CD4-positive, alpha-beta memory T cell (primary cell): ENCODE measurements around the gene CEP128. TPM values are rescaled to one million over a fixed set of nuclear protein-coding genes. Genes with fewer than 3 reads are reported as not detected.
A peak's percentile ranks its signal among the peaks of the same experiment; 100 is the strongest.

Source experiments
- CTCF ChIA-PET: fragments of 350-600 bp; sonication (Branson Sonifier 250); formaldehyde crosslinking; loops from one replicate; lab custom pipeline; 2021; ENCODE audit warnings: inconsistent platforms; ENCODE audit not compliant: partially characterized antibody; lab: Charles Lee
- POLR2A ChIA-PET: fragments of 350-600 bp; sonication (Branson Sonifier 250); formaldehyde crosslinking; loops from one replicate; lab custom pipeline; 2021; ENCODE audit not compliant: partially characterized antibody; lab: Charles Lee
- DNase-seq, 5 donors: peaks; one replicate each; pipeline versions ENCODE4 v3.0.0 to v3.0.0-alpha.2; 2020 to 2022; ENCODE audit warnings: mixed read lengths in 1 of 5
- H3K27ac ChIP-seq: one replicate; pipeline ENCODE4 v1.7.0; 2013; ENCODE audit warnings: low read depth, low read length
- H3K27me3 ChIP-seq: 2 replicates; pipeline ENCODE4 v1.7.0; 2013; ENCODE audit warnings: mild to moderate bottlenecking, low read length, moderate library complexity; ENCODE audit not compliant: insufficient read depth
- H3K36me3 ChIP-seq: 2 replicates; pipeline ENCODE4 v1.7.0; 2013; ENCODE audit warnings: mild to moderate bottlenecking, low read length, moderate library complexity; ENCODE audit not compliant: insufficient read depth
- H3K4me1 ChIP-seq: 2 replicates; pipeline ENCODE4 v1.7.0; 2013; ENCODE audit warnings: mild to moderate bottlenecking, low read length, moderate library complexity; ENCODE audit not compliant: insufficient read depth
- H3K4me3 ChIP-seq, 2 donors: one replicate each; pipeline ENCODE4 v1.7.0; 2013; ENCODE audit warnings: low read length in 2 of 2, mild to moderate bottlenecking in 1 of 2
- H3K9me3 ChIP-seq, 2 donors: one replicate each; pipeline ENCODE4 v1.7.0; 2013; ENCODE audit warnings: low read length in 2 of 2, control low read depth in 1 of 2; ENCODE audit not compliant: control insufficient read depth in 1 of 2
- H3K27ac Mint-ChIP-seq, 7 donors: one replicate each; pipeline ENCODE4 v1.8.0; 2020 to 2021; ENCODE audit warnings: mixed read lengths in 7 of 7, mild to moderate bottlenecking in 6 of 7, inconsistent platforms in 3 of 7, moderate library complexity in 3 of 7
- H3K27me3 Mint-ChIP-seq, 2 donors: one replicate each; pipeline ENCODE4 v1.8.0; 2020 to 2021; ENCODE audit warnings: mixed read lengths in 2 of 2
- H3K36me3 Mint-ChIP-seq, 2 donors: one replicate each; pipeline ENCODE4 v1.8.0; 2020 to 2021; ENCODE audit warnings: mixed read lengths in 2 of 2, inconsistent platforms in 1 of 2, mild to moderate bottlenecking in 1 of 2
- H3K4me1 Mint-ChIP-seq, 4 donors: one replicate each; pipeline ENCODE4 v1.8.0; 2020 to 2021; ENCODE audit warnings: mixed read lengths in 4 of 4, mild to moderate bottlenecking in 1 of 4
- H3K4me3 Mint-ChIP-seq, 8 donors: one replicate each; pipeline ENCODE4 v1.8.0; 2020 to 2021; ENCODE audit warnings: mixed read lengths in 8 of 8, mild to moderate bottlenecking in 7 of 8, moderate library complexity in 6 of 8, inconsistent platforms in 3 of 8
- H3K9me3 Mint-ChIP-seq, 8 donors: one replicate each; pipeline ENCODE4 v1.8.0; 2020 to 2021; ENCODE audit warnings: mixed read lengths in 8 of 8, mild to moderate bottlenecking in 5 of 8, inconsistent platforms in 3 of 8, moderate library complexity in 1 of 8
- intact Hi-C: fragments of 100-400 bp; cut with micrococcal nuclease; formaldehyde crosslinking; loops from one replicate; pipeline ENCODE4 v1.15.1; 2023
- polyA plus RNA-seq, 2 donors: library from polyadenylated mRNA; unstranded; fragments of 300-500 nt; fragmentation: Illumina TruSeq; gene quantifications; one replicate each; pipeline ENCODE4 v1.2.3, GENCODE V29; 2021
- total RNA-seq, 2 experiments: library from RNA; stranded (reverse); gene quantifications; one replicate each; pipeline ENCODE4 v1.2.3, GENCODE V29; 2021

The CEP128 gene
- total and polyA plus RNA-seq, 4 experiments from 2014 or later, result 2.9 to 21.6 (median 14.7) TPM

GRCh38 chr14:80930095-80930494 lies 11.4 kb downstream of the CEP128 start:
- Mint-ChIP-seq H3K9me3 (peaks cover 0 to 3% (median 0%) of the 10 kb centered on the region in 8 donors), H3K36me3 (peaks cover 2 to 9% of the 10 kb centered on the region in 2 donors), H3K4me1 (peaks cover 42 to 62% (median 50%) of the 10 kb centered on the region in 4 donors), H3K27ac (peak overlapping the region; percentile 82 to 96 (median 93)), H3K4me3 (peak overlapping the region in 7 of 8 donors; percentile 34 to 82 (median 68)), H3K27me3 (no peaks in the 10 kb centered on the region)
- ChIA-PET CTCF (interaction anchor here (1.0 to 2.4 kb wide), 4 partner anchors 12 to 32 kb away, joined by 3 to 13 read pairs (median 4); partner anchors contain the start of genes CEP128 and TSHR), POLR2A (interaction anchor here (1.0 to 4.5 kb wide), 3 partner anchors 12 to 289 kb away, joined by 3 to 58 read pairs (median 9); partner anchors contain the start of gene CEP128)
- Histone ChIP-seq H3K9me3 (no peaks in the 10 kb centered on the region), H3K4me1 (peaks cover 31% of the 10 kb centered on the region), H3K36me3 (no peaks in the 10 kb centered on the region), H3K27me3 (no peaks in the 10 kb centered on the region), H3K4me3 (no peak overlapping the region), H3K27ac (peak overlapping the region; percentile 38)
- no peak for DNase-seq
- intact Hi-C loops, result no loop called here

GRCh38 chr14:80927083-80927989 lies 14.2 kb downstream of the CEP128 start:
- peaks cover 0 to 3% (median 0%) of the 10 kb centered on the region in 8 donors for H3K9me3 Mint-ChIP-seq
- DNase-seq, result no peak
- H3K27ac ChIP-seq, result no peak overlapping the region
- peaks cover 30% of the 10 kb centered on the region for H3K4me1 ChIP-seq
- no peaks in the 10 kb centered on the region for H3K9me3 ChIP-seq
- H3K27ac Mint-ChIP-seq, result peak overlapping the region in 3 of 7 donors; percentile 42 to 73 (median 49)
- peaks cover 39 to 47% (median 41%) of the 10 kb centered on the region in 4 donors for H3K4me1 Mint-ChIP-seq
- ChIA-PET CTCF (interaction anchor here (0.7 to 1.0 kb wide), 3 partner anchors 15 to 284 kb away, joined by 3 read pairs; no protein-coding TSS in a partner anchor), POLR2A (no interaction called here)
- H3K27me3 Mint-ChIP-seq, result no peaks in the 10 kb centered on the region
- no peaks in the 10 kb centered on the region for H3K36me3 ChIP-seq
- H3K4me3 ChIP-seq, result no peak overlapping the region
- intact Hi-C loops, result no loop called here
- no peaks in the 10 kb centered on the region for H3K27me3 ChIP-seq
- peaks cover 5 to 27% of the 10 kb centered on the region in 2 donors for H3K36me3 Mint-ChIP-seq
- H3K4me3 Mint-ChIP-seq, result no peak overlapping the region

- H3K9me3 ChIP-seq, result no peaks in the 10 kb centered on the region
- no peaks in the 10 kb centered on the region for H3K27me3 Mint-ChIP-seq
- peaks cover 34 to 40% (median 35%) of the 10 kb centered on the region in 4 donors for H3K4me1 Mint-ChIP-seq
- DNase-seq, result no peak
- H3K27me3 ChIP-seq, result no peaks in the 10 kb centered on the region
- H3K36me3 Mint-ChIP-seq, result peaks cover 5 to 27% of the 10 kb centered on the region in 2 donors
- no peak overlapping the region for H3K4me3 ChIP-seq
- H3K4me1 ChIP-seq, result peaks cover 22% of the 10 kb centered on the region
- H3K9me3 Mint-ChIP-seq, result peaks cover 0 to 3% (median 0%) of the 10 kb centered on the region in 8 donors
- ChIA-PET POLR2A (no interaction called here), CTCF (interaction anchor here (0.7 kb wide), 1 partner anchor 285 kb away, joined by 3 read pairs; no protein-coding TSS in a partner anchor)
- intact Hi-C loops, result no loop called here
- no peak overlapping the region for H3K4me3 Mint-ChIP-seq
- H3K36me3 ChIP-seq, result no peaks in the 10 kb centered on the region
- H3K27ac ChIP-seq, result no peak overlapping the region
- peak overlapping the region in 2 of 7 donors; percentile 42 to 73 for H3K27ac Mint-ChIP-seq
Observed at GRCh38 chr14:80926397-80927082, 15.0 kb downstream of the CEP128 start.

GRCh38 chr14:80924365-80925103 lies 17.0 kb downstream of the CEP128 start:
- ChIA-PET CTCF (no interaction called here), POLR2A (no interaction called here)
- Histone ChIP-seq H3K4me3 (no peak overlapping the region), H3K27me3 (no peaks in the 10 kb centered on the region), H3K36me3 (no peaks in the 10 kb centered on the region), H3K27ac (no peak overlapping the region), H3K4me1 (peaks cover 4% of the 10 kb centered on the region), H3K9me3 (no peaks in the 10 kb centered on the region)
- no peak overlapping the region for H3K4me3 Mint-ChIP-seq
- intact Hi-C loops, result no loop called here
- peaks cover 5 to 32% of the 10 kb centered on the region in 2 donors for H3K36me3 Mint-ChIP-seq
- H3K27ac Mint-ChIP-seq, result peak overlapping the region in 3 of 7 donors; percentile 6 to 54 (median 49)
- H3K9me3 Mint-ChIP-seq, result peaks cover 0 to 3% (median 0%) of the 10 kb centered on the region in 8 donors
- peaks cover 14 to 20% (median 16%) of the 10 kb centered on the region in 4 donors for H3K4me1 Mint-ChIP-seq
- no peak for DNase-seq
- no peaks in the 10 kb centered on the region for H3K27me3 Mint-ChIP-seq

GRCh38 chr14:80923368-80923767 lies 18.2 kb downstream of the CEP128 start:
- Mint-ChIP-seq H3K27me3 (no peaks in the 10 kb centered on the region), H3K4me1 (peaks cover 8 to 12% (median 11%) of the 10 kb centered on the region in 4 donors), H3K36me3 (peaks cover 5 to 32% of the 10 kb centered on the region in 2 donors), H3K27ac (peak overlapping the region in 1 of 7 donors; percentile 32), H3K9me3 (peaks cover 0 to 3% (median 0%) of the 10 kb centered on the region in 8 donors), H3K4me3 (no peak overlapping the region)
- Histone ChIP-seq H3K9me3 (no peaks in the 10 kb centered on the region), H3K27ac (no peak overlapping the region), H3K27me3 (no peaks in the 10 kb centered on the region), H3K4me1 (no peaks in the 10 kb centered on the region), H3K4me3 (no peak overlapping the region), H3K36me3 (no peaks in the 10 kb centered on the region)
- POLR2A ChIA-PET, result no interaction called here
- intact Hi-C loops, result no loop called here
- DNase-seq, result no peak
- CTCF ChIA-PET, result interaction anchor here (1.3 to 1.5 kb wide), 2 partner anchors 8 to 30 kb away, joined by 3 read pairs; no protein-coding TSS in a partner anchor

- Mint-ChIP-seq H3K27me3 (no peaks in the 10 kb centered on the region), H3K4me1 (peaks cover 0 to 5% (median 1%) of the 10 kb centered on the region in 4 donors), H3K4me3 (no peak overlapping the region), H3K27ac (no peak overlapping the region), H3K9me3 (peaks cover 0 to 1% (median 0%) of the 10 kb centered on the region in 8 donors), H3K36me3 (peaks cover 26 to 41% of the 10 kb centered on the region in 2 donors)
- no peak for DNase-seq
- no peak overlapping the region for H3K27ac ChIP-seq
- no peaks in the 10 kb centered on the region for H3K27me3 ChIP-seq
- no peaks in the 10 kb centered on the region for H3K9me3 ChIP-seq
- ChIA-PET CTCF (no interaction called here), POLR2A (no interaction called here)
- intact Hi-C loops, result no loop called here
- H3K4me1 ChIP-seq, result no peaks in the 10 kb centered on the region
- no peak overlapping the region for H3K4me3 ChIP-seq
- no peaks in the 10 kb centered on the region for H3K36me3 ChIP-seq
Observed at GRCh38 chr14:80919622-80920021, 21.9 kb downstream of the CEP128 start.
